GM19395 (cell line): ENCODE data around the gene SHMT2.

Experiments used
- ATAC-seq: cut with Tn5 transposase; IDR thresholded peaks from one replicate; pipeline ENCODE4 v1.9.1; 2021; ENCODE audit warnings: mild to moderate bottlenecking, moderate library complexity; ENCODE audit not compliant: unreplicated experiment

The SHMT2 gene

DNA sequence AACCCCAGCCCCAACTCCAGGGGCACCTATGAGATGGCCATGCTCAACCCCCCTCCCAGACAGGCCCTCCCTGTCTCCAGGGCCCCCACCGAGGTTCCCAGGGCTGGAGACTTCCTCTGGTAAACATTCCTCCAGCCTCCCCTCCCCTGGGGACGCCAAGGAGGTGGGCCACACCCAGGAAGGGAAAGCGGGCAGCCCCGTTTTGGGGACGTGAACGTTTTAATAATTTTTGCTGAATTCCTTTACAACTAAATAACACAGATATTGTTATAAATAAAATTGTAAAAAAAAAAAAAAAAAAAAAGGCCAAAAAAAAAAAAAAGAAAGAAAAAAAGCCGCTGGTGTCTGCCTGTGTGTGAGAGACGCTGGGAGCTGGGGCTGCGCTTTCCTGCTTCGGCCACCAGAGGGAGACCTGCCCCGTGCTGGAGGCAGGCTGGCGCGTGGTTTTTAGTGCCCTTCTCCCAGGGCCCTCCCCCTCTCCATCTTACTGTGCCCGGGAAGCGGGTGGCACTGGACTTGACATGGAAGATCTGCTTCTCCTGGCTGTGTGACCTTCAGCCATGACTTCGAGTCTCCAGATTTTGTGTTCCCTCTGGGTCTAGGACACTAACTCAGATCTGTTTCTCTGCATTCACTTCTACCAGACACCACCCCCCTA lies 16.3 kb upstream of the SHMT2 start:
- ATAC-seq, result no peak

DNA sequence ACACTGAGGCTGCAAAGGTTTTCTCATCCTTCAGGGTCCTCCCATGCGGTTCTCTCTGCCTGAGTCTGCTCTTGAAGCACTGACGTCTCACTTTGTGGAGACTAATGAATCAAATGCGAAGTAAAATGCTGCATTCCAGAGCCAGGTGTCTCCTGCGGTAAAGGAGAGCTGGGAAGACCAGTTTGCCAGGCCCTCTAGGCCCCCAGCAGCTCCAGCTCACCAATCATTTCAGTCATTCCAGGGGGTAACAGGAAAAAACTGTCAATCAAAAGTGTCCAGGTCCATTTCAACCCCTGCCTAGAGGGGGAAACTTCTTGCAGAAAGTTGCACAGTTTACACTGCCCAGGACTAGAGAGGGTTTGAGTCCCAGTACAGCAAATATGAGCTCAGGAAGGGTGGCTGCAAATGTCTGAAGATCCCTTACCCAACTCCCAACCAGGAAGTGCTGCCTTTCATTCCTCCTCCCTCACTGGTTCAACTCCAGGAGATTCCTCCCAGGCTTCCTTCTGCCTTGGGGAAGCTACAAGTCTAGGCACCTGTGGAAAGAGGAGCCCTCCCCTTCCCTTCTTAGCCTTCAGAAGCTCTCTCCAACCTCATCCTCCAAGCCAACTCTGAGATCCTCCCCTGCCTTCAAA lies 15.6 kb upstream of the SHMT2 start:
- no peak for ATAC-seq

DNA sequence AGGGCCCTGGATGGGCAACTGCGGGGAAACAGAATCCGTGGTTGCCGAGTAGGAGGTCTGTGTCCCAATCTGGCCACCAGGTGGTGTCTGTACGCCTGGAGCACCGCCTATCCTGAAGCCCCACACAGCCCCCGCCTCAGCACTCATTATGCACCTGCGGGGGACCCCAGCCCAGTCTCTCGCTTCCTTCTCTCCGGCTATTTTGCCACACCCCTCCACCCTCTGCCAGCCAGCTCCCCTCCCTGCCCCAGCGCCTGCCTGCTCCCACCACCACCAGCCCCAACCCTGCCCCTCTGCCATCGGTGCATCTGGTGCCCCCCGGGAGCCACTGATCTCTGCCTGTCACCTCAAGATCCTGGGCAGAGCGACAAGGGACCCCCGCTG lies 15.1 kb upstream of the SHMT2 start:
- peak; percentile 38 for ATAC-seq

DNA sequence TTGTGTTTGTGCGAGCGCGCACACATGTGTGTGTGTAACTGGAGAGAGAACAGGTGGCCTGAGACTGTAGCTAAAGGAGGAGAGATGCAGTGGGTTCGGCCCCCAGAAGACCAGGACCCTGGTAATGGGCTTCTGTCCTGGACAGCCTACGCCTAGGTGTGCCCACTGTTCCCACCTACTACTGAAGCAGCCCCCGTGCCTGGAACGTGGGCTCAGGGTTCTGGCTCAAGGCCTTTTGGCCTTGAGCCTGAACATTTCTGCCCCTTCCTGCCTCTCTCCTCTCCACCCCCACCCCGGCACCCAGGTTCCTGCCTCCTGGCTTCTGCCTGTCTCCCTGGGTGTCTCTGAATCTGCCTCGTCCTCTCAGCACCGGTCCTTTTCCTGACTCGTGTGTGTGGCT lies 14.4 kb upstream of the SHMT2 start:
- no peak for ATAC-seq

DNA sequence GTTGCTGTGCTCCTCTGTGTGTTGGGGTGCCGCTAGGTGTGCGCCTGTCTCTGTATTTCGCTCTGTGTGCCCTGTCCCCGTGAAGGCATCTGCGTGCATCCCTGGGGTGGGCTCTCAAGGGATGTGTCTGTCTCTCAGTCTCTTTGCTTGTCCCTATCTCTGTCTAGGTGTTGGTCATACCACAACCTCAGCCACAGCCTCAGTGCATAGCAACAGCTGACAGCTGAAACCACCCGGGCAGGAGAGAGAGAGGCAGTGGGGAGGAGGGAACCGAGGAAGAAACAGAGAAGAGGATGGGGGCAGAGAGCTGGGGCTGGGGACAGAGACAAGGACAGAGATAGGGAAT lies 13.9 kb upstream of the SHMT2 start:
- ATAC-seq, result peak; percentile 63

DNA sequence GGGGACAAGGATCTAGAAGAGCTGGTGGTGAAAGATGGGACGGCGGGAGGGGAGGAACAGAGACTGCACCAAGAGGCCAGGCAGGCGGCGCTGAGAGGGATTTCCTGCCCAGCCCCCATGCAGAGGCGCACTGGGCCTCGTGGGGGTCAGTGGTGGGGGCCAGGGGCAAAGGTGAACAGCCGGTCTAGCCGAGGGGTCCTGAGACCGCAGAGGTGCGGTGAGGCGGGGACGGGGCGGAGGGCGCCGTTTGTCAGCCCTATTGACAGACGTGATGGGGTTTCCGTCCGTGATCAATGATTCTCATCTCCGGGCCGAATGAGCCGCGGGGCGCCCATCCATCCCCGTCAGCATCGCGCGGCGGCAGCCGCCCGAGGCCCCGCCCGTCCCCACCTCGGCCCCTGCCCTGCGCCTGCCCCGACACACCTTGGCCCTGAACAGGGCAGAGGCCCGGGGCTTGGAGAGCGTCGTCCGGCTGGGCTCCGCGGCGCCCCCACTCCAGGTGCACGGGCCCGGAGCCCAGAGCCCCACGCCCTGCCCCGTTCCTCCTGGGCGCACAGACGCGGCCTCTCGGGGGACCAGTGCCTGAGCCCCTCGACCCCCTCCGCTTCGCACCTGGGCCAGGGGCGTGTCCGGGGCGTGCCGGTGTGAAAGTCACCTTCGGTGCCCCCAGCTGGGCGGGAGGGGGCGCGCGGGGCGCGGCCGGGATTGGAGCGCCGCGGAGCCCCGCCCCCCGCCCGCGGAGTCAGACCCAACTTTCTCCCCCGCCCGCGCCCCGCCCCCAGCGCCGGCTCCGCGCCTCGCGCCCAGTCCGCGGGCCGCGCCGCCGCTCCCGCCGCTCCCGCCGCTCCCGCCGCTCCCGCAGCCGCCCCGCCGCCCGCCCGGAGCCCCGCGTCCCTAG lies 13.2 kb upstream of the SHMT2 start, which contains the start of gene NXPH4:
Gene NXPH4 (plus strand): TSS at position 781 of the 898 bp plus-strand sequence. CDS start 176 bp downstream, outside the sequence.
- peak; percentile 34 for ATAC-seq

DNA sequence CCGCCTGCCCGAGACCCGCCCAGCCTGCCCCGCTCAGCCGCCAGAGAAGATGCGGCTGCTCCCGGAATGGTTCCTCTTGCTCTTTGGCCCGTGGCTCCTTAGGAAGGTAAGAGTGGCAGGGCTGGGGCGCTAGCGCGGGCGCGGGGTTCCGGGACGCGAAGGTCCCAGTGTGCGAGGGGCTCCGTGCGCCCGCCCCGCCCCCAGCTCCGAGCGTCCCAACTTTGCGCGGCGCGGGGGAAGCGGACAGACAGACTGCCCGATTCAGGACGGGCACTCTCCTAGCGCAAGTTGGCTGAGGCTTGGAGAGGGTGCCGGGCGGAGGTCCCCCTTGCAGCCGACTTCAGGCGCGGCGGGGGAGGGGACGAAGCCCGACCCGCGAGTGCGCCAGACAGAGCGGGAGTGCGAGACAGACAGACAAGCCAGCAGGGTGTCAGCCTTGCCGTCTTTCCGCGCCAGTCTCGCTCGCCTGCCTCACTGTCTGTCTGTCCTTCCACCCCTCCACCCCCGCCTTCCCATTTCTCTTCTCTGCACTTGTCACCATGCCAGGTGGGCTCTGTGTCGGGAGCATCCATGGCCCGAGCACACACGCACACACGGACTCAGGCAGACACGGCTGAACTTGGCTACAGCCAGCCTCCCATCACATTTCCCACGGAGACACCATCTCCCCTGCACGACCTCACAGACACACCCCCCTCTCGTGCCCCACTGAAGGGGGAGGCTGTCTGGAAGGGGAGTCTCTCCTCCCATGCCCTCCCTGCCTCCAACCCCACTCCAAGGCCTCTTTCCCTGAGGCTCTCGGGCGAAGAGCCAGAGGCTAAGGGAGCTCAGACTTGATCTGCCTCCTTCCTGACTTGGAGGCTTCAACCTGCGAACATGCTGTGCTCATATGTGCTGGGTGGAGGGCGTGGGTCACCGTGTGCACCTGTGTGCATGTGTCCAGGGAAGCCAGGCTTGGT lies 12.3 kb upstream of the SHMT2 start:
- ATAC-seq, result no peak

DNA sequence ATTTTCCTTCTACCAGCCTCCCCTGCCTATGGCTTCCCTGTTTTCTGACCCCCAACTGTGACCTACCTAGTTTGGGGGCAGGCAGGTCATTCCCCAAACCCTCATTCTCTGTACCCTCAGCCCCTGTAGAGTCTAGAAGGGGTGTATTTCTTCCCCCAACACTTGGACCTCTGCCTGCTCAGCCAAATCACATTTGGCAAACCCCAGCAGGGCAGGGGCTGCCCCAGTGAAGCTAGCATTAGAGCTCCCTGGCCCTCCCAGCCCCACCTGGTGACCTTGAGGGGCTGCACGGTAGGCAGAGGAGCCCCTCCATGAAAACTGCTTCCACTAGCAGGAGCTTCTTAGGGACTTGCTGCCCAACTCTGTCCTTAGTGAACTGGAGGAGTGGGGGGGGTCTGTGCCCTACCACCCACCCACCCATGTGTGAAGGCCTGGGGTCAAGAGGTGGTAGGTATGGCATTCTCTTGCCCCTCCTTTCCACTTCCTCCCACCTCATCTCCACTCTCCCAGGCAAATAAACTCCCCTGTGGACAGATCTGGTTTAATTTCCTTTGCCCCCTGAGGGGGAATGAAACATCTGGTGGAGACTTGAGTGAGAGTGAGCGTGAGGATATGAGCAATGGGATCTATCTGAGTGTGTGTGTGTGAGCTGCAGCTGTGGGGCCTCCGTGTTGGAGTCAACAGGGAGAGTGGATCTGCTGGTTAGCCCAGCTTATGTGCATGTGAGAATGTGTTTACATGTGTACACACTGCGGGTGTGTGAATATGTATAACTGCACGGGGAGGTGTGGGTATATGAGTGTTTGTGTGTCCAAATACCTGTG lies 11.3 kb upstream of the SHMT2 start:
- ATAC-seq, result no peak

DNA sequence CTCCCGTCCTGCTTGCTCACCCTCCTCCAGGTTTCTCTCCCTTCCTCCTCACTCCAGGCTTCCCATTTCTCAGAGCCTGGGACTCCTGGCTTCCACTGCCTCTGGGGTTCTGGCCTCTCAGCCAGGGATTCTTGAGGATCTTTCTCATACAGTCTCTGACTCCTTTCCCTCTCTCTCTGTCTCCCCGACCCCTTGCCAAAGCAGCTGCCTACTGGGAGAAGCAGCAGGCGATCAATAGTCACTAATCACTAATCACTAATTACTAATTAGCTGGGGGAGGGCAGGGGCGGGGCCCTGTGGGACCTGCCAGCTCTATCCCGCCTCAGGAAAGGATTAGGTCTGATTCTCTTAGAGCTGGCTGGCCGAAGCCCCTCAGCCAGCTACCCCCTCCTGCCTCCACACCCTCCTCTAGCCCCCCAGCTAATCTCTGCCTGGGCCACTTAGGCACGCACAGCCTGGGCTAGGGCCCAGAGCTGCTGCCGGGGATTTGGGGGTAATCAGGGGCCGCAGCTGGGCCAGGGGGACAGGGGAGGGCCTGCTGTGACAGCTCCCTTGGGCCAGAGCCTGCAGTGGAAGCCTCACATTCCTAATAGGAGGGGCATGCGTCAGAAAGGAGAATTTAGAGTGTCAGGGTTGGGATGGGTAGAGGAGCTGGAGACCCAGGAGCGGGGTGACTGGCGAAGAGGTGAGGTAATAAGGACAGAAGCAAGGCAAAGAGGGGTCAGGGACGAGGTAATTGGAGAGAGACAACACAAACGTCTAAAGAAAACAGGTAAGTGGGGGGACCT lies 10.1 kb upstream of the SHMT2 start:
- no peak for ATAC-seq

DNA sequence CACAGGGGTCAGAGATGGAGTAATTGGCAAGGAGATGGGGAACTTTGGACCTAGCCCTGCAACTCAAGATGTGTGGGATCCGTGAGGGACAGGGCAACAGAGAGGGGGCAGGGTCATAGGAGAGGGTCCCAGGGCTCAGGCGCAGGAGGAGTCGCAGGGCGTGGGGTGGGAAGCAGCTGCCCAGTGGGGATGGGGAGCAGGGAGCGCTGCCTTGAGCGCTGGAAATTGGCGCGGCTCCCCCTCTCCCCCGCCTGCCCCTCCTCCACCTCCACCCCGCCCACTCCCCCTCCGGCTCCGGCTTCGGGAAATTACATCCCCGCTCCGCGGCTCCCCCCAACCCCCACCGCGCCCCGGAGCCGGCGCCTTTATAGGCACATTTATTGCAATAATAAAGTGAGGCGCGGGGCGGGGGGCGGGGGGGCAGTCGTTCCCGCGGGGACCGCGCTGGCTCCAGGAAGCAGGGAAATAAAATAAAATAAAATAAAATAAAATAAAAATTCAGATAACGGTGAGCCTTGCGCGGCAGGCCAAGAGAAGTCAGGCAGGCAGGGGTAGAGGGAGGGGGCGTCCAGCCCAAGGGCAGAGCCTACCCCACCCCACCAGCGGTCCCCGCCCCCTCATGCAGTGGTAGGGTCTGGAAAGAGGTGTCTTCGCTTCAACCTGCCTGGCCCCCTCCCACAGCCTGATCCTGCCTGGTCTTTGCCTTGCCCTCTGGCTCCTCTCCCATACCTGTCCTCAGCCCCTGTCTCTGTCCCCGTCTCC lies 9.3 kb upstream of the SHMT2 start:
- ATAC-seq, result no peak

DNA sequence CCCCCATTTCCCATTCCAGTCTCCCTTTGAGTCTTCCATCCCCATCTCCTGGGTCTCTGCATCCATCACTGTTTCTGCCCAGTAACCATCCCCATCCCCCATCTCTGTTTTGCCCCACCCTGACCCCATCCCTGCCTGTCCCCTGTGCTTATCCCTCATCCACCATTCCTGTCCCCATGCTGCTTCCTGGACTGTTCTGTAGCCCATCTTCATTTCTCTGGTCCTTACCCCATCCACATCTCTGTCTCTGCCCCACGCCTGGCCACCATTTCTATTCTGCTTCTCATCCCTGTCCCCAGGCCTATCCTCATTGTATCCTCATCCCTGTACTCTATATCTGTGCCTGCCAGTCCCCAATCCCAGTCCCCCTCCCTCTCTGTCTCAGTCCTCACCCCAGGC lies 8.7 kb upstream of the SHMT2 start:
- no peak for ATAC-seq

DNA sequence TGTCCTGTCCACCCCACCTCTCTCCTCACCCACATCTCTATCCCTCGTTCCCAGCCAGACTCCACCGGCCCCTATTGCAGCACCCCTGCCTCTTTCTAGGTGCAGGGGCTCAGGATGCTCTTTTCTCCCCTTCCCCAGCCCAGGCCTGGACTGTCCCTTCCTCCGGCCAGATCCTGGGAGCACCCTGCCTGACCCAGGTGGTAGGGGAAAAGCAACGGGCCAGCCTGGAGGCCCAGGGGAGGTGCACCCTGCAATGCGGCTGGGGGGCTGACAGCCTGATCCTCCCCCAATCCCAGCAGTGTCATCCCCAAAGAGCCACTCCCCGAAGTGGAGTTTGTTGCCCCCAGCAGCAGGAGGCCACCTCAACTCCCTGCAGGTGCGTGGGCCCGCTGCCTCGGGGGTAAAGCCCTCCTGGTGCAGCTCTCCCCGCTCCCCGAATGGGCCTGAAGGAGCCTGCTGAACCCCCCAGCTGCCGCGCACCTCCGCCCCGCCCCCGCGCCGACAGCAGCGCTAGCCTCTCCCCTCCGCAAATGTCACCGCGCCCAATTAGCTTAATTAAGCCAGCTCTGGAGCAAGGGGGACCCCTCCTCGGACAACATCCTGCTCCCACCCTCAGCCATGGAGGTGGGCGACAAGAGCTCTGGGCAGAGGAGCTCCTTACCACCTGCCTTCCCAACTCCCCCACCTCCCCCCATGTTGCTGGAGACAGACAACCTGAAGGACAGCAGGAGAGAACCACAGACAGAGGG lies 8.2 kb upstream of the SHMT2 start:
- no peak for ATAC-seq

DNA sequence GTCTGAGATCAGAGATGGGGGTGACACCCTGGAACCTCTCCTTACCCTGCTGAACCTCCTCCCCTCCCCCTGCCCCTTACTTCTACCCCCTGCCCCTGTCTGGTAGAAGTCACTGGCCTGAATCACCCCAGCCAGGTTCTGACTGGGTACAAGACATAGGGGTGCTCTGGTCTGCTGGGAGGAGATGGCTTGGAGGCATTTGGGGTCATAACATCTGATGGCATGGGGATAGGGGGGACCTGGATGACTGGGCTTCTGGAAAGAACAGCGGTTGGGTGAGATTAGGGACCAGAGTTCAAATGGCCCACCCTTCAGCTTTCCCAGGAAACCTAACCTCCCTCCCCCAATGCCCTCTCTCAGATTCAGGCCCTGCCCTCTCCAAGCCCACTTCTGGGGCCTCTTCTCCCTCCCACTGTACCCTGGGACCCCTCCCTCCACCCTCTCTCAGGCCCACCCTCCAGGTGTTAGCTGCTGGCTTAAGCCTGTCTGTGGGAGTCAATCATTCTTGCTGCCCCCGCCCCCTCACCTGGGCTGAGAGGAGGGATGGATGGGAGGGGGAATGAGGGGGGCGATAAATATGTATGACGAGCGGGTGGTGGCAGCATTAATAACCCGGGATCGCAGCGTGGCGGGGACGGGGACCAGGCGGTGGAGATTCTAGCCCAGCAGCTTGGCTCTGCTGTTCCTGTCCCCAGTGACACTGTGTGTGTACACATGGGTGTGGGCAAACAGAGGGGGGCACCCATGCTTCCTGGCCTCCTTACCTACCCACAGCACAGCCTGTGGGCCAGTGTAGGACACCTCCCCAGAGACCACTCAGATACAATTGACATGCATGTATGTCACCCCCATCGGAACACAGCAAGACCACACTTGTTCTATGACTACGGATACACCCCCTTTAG lies 7.0 kb upstream of the SHMT2 start:
- no peak for ATAC-seq

DNA sequence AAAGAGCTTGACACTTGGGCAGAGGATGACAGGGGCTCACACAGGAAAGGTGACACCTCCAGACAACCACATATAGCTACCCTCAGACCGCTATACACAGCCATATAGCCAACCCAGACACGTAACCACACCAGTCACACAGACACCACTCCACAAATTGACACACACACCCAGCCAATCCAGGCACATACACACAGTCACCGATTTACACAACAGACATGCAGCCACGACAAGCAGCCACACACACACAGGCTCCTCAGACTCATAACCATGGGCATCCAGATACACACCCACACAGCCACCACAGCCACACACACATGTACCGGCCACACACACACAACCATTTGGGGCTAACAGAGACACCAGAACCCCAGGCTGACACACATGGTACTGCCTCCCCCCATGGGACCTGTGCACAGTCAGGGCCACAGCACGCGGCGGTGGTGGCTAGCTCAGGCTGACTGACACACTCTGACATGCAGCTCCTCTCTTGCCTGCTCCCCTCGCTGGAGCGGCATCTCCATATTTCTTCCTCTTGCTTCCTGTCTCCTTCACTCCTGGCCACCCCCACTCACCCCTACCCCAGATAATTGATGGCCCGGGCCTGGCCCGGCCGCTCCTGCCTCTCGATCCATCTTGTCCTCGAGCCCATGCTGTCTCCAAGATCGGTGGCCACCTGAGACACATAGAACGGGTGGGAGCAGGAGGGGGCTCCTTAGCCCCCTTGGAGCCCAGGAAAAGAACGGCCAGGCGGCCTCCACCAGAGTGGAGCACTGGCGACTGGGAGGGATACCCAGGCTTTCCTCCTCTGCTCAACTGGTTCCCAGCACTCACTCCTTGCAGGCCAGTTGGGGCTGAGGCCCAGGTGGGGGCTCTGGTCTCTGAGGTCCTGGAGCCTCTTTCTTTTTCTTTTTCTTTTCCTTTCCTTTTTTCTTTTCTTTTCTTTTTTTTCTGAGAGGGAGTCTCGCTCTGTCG lies 6.0 kb upstream of the SHMT2 start:
- no peak for ATAC-seq

DNA sequence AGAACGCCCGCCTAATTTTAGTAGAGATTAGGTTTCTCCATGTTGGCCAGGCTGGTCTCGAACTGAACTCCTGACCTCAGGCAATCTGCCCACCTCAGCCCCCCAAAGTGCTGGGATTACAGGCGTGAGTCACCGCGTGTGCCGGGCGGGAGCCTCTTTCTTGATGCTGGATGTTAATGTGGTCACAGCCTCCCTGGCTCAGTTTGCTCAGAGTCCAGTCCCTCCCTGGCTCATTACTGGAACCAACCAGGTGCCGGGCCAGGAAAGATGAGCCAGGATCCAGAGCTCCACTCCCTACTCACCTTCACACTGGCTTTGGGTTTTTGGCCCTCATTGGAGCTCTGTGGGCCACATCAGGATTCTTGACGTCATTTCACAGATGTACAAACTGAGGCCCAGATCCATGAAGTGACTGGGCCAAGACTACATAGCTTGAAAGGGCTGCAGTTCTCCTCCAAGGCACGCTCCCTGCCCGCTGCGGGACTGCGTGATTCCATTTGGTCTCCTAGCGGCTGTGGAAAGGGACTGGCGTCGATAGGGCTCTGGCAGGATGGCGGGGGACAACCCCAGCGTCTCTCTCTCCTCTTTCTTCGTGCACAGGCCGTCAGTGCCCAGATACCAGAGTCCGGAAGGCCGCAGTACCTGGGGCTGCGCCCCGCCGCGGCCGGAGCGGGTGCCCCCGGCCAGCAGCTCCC lies 5.1 kb upstream of the SHMT2 start:
- no peak for ATAC-seq
